Activated T-helper 1 cell treated with anti-CD3 and anti-CD28 coated beads, Interleukin-12 subunit alpha, Interleukin-12 subunit beta, Interleukin-2, Interleukin-4 antibody, amounts not matched to agents 30 ng/mL and 10 ng/mL and 1 ng/mL, durations not matched to agents 14 hours and 24 hours and 36 hours (primary cell): ENCODE data around the gene GMEB2. TPM values are rescaled to one million over a fixed set of nuclear protein-coding genes. Genes with fewer than 3 reads are reported as not detected.

Experiments
- DNase-seq: peaks from one replicate; pipeline ENCODE4 v3.0.0; 2021; ENCODE audit warnings: low spot score
- H3K27ac Mint-ChIP-seq: one replicate; pipeline ENCODE4 v1.8.0; 2021; ENCODE audit warnings: mild to moderate bottlenecking, mixed read lengths
- H3K27me3 Mint-ChIP-seq: one replicate; pipeline ENCODE4 v1.8.0; 2022; ENCODE audit warnings: mild to moderate bottlenecking, moderate library complexity, mixed read lengths; ENCODE audit not compliant: insufficient read depth
- H3K36me3 Mint-ChIP-seq: one replicate; pipeline ENCODE4 v1.8.0; 2021; ENCODE audit warnings: low read depth, mixed read lengths
- H3K4me1 Mint-ChIP-seq: one replicate; pipeline ENCODE4 v1.8.0; 2021; ENCODE audit warnings: low read depth, mixed read lengths
- H3K4me3 Mint-ChIP-seq: one replicate; pipeline ENCODE4 v1.8.0; 2021; ENCODE audit warnings: mild to moderate bottlenecking, moderate library complexity, mixed read lengths
- H3K9me3 Mint-ChIP-seq: one replicate; pipeline ENCODE4 v1.8.0; 2021; ENCODE audit warnings: mixed read lengths
- intact Hi-C: fragments of 100-400 bp; cut with micrococcal nuclease; formaldehyde crosslinking; loops from one replicate; pipeline ENCODE4 v1.15.1; 2024
- total RNA-seq: library from RNA; stranded (reverse); gene quantifications from 2 replicates; pipeline ENCODE4 v1.2.3, GENCODE V29; 2022

Gene GMEB2
- total RNA-seq, 1 donor from 2014 or later = 13.4 TPM

- H3K4me1 Mint-ChIP-seq = no peaks in the 10 kb centered on the region
- H3K4me3 Mint-ChIP-seq = no peak overlapping the region
- intact Hi-C loops = no loop called here
Measured at GRCh38 chr20:63594043-63594561, 32.8 kb downstream of the GMEB2 start.

GRCh38 chr20:63592661-63593060 lies 34.2 kb downstream of the GMEB2 start:
- H3K27ac Mint-ChIP-seq = no peak overlapping the region
- H3K36me3 Mint-ChIP-seq = peaks cover 26% of the 10 kb centered on the region
- intact Hi-C loops = no loop called here
- H3K27me3 Mint-ChIP-seq = no peaks in the 10 kb centered on the region
- no peak for DNase-seq
- H3K4me3 Mint-ChIP-seq = no peak overlapping the region
- H3K9me3 Mint-ChIP-seq = no peaks in the 10 kb centered on the region
- no peaks in the 10 kb centered on the region for H3K4me1 Mint-ChIP-seq

More at GRCh38 chr20:63594043-63594561, 32.8 kb downstream of the GMEB2 start:
- Mint-ChIP-seq H3K36me3 (peaks cover 31% of the 10 kb centered on the region), H3K9me3 (no peaks in the 10 kb centered on the region), H3K27me3 (no peaks in the 10 kb centered on the region), H3K27ac (no peak overlapping the region)
- DNase-seq = no peak

GRCh38 chr20:63591786-63592355 lies 35.0 kb downstream of the GMEB2 start:
- no peak overlapping the region for H3K27ac Mint-ChIP-seq
- no peaks in the 10 kb centered on the region for H3K4me1 Mint-ChIP-seq
- DNase-seq = no peak
- intact Hi-C loops = no loop called here
- peaks cover 29% of the 10 kb centered on the region for H3K36me3 Mint-ChIP-seq
- no peaks in the 10 kb centered on the region for H3K9me3 Mint-ChIP-seq
- H3K4me3 Mint-ChIP-seq = no peak overlapping the region
- H3K27me3 Mint-ChIP-seq = no peaks in the 10 kb centered on the region

- Mint-ChIP-seq H3K27ac (no peak overlapping the region), H3K36me3 (peaks cover 29% of the 10 kb centered on the region), H3K9me3 (no peaks in the 10 kb centered on the region), H3K4me1 (no peaks in the 10 kb centered on the region), H3K27me3 (no peaks in the 10 kb centered on the region), H3K4me3 (no peak overlapping the region)
- DNase-seq = no peak
- intact Hi-C loops = no loop called here
Measured at GRCh38 chr20:63591147-63591533, 35.8 kb downstream of the GMEB2 start.

- H3K36me3 Mint-ChIP-seq = peaks cover 28% of the 10 kb centered on the region
- H3K27me3 Mint-ChIP-seq = no peaks in the 10 kb centered on the region
- intact Hi-C loops = no loop called here
- H3K27ac Mint-ChIP-seq = no peak overlapping the region
- H3K4me1 Mint-ChIP-seq = no peaks in the 10 kb centered on the region
- H3K9me3 Mint-ChIP-seq = no peaks in the 10 kb centered on the region
- no peak for DNase-seq
- H3K4me3 Mint-ChIP-seq = no peak overlapping the region
Measured at GRCh38 chr20:63590218-63591146, 36.4 kb downstream of the GMEB2 start.

GRCh38 chr20:63589261-63590217 lies 37.4 kb downstream of the GMEB2 start:
- Mint-ChIP-seq H3K36me3 (peaks cover 22% of the 10 kb centered on the region), H3K9me3 (no peaks in the 10 kb centered on the region), H3K27me3 (no peaks in the 10 kb centered on the region), H3K27ac (no peak overlapping the region), H3K4me3 (no peak overlapping the region), H3K4me1 (no peaks in the 10 kb centered on the region)
- intact Hi-C loops = no loop called here
- DNase-seq = no peak

GRCh38 chr20:63588641-63589041 lies 38.3 kb downstream of the GMEB2 start:
- Mint-ChIP-seq H3K27me3 (no peaks in the 10 kb centered on the region), H3K27ac (no peak overlapping the region), H3K36me3 (peaks cover 22% of the 10 kb centered on the region), H3K4me1 (no peaks in the 10 kb centered on the region), H3K4me3 (no peak overlapping the region), H3K9me3 (no peaks in the 10 kb centered on the region)
- intact Hi-C loops = no loop called here
- no peak for DNase-seq

GRCh38 chr20:63587776-63588591 lies 38.9 kb downstream of the GMEB2 start:
- no peaks in the 10 kb centered on the region for H3K9me3 Mint-ChIP-seq

GRCh38 chr20:63587256-63587655 lies 39.6 kb downstream of the GMEB2 start:
- Mint-ChIP-seq H3K36me3 (peaks cover 14% of the 10 kb centered on the region), H3K4me1 (no peaks in the 10 kb centered on the region), H3K4me3 (no peak overlapping the region), H3K27me3 (peaks cover 4% of the 10 kb centered on the region), H3K9me3 (no peaks in the 10 kb centered on the region), H3K27ac (no peak overlapping the region)
- intact Hi-C loops = no loop called here
- DNase-seq = no peak

More at GRCh38 chr20:63587776-63588591, 38.9 kb downstream of the GMEB2 start:
- Mint-ChIP-seq H3K4me1 (no peaks in the 10 kb centered on the region), H3K27me3 (peaks cover 4% of the 10 kb centered on the region), H3K27ac (no peak overlapping the region), H3K36me3 (peaks cover 16% of the 10 kb centered on the region), H3K4me3 (no peak overlapping the region)
- no peak for DNase-seq
- intact Hi-C loops = no loop called here

- intact Hi-C loops = no loop called here
- Mint-ChIP-seq H3K4me1 (no peaks in the 10 kb centered on the region), H3K27ac (no peak overlapping the region), H3K9me3 (no peaks in the 10 kb centered on the region), H3K36me3 (peaks cover 12% of the 10 kb centered on the region), H3K4me3 (no peak overlapping the region), H3K27me3 (peaks cover 4% of the 10 kb centered on the region)
- DNase-seq = no peak
Measured at GRCh38 chr20:63586797-63587196, 40.1 kb downstream of the GMEB2 start.

GRCh38 chr20:63585616-63586565 lies 41.0 kb downstream of the GMEB2 start:
- intact Hi-C loops = no loop called here
- Mint-ChIP-seq H3K27ac (no peak overlapping the region), H3K9me3 (no peaks in the 10 kb centered on the region), H3K27me3 (peaks cover 4% of the 10 kb centered on the region), H3K4me3 (no peak overlapping the region), H3K4me1 (no peaks in the 10 kb centered on the region), H3K36me3 (peaks cover 7% of the 10 kb centered on the region)
- DNase-seq = no peak
